Measurements from ENCODE around the gene ZNF638. TPM values are rescaled to one million over a fixed set of nuclear protein-coding genes. Genes with fewer than 3 reads are reported as not detected.

ZNF638 gene
- total RNA-seq, 1 experiment from 2014 or later, result 108 TPM

DNA sequence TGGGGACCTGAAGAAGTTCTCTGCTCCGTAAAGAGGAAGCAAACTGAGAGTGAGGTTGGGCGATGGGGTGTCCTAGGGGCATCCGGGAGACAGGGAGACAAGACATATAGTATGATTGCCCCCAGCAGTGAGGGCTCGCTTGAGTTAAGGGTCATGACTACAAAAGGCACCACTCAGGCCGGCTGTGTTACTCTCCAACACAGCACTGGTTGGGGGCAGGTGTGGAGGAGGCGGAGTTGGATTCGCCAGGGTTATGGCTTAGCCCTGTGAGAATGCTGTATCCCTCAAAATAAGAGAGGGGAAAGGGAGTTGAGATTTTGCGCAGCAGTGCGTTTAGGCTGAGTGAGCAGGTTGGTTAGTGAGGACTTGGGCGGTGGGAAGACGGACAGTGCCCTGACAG is 133.8 kb downstream of the ZNF638 start:
- H3K79me2 ChIP-seq (ENCODE audit: insufficient read depth, low read length), result no peaks in the 10 kb centered on the region
- H3K4me3 ChIP-seq (replicated peaks in 1 of 2; ENCODE audit: low read depth in 1 of 2, low read length in 2 of 2), result no peak overlapping the region
- H3K4me2 ChIP-seq (ENCODE audit: low read length), result no peak overlapping the region
- POLR2A ChIA-PET, result no interaction called here
- no TSS peak for BruUV-seq (replicated peaks)
- no peaks in the 10 kb centered on the region for H3K9me3 ChIP-seq (ENCODE audit: control insufficient read depth in 1 of 2, insufficient read depth in 1 of 2, low read depth in 1 of 2, low read length in 2 of 2)
- CTCF ChIA-PET, result no interaction called here
- RAD21 ChIA-PET (ENCODE audit: low non-redundant PET in 1 of 2, low total read pairs in 2 of 2, uncharacterized antibody in 2 of 2, unreplicated experiment in 2 of 2), result no interaction called here
- peaks cover 0 to 20% of the 10 kb centered on the region in 2 experiments; a peak in 3 of 4 replicates for H3K4me1 ChIP-seq (ENCODE audit: control insufficient read depth in 1 of 2, insufficient read depth in 2 of 2, low read length in 2 of 2)
- no peak for TF ChIP-seq POLR2A (IDR thresholded peaks at IDR 0.05; ENCODE audit: borderline replicate concordance, extremely low read depth, insufficient read depth, insufficient read length)
- TF ChIP-seq, protein P1, sequence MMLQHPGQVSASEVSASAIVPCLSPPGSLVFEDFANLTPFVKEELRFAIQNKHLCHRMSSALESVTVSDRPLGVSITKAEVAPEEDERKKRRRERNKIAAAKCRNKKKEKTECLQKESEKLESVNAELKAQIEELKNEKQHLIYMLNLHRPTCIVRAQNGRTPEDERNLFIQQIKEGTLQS (IDR thresholded peaks at IDR 0.05), result no peak
- TF ChIP-seq EGR1 (IDR thresholded peaks at IDR 0.05; ENCODE audit: low read depth), result no peak
- TF ChIP-seq, protein P2, sequence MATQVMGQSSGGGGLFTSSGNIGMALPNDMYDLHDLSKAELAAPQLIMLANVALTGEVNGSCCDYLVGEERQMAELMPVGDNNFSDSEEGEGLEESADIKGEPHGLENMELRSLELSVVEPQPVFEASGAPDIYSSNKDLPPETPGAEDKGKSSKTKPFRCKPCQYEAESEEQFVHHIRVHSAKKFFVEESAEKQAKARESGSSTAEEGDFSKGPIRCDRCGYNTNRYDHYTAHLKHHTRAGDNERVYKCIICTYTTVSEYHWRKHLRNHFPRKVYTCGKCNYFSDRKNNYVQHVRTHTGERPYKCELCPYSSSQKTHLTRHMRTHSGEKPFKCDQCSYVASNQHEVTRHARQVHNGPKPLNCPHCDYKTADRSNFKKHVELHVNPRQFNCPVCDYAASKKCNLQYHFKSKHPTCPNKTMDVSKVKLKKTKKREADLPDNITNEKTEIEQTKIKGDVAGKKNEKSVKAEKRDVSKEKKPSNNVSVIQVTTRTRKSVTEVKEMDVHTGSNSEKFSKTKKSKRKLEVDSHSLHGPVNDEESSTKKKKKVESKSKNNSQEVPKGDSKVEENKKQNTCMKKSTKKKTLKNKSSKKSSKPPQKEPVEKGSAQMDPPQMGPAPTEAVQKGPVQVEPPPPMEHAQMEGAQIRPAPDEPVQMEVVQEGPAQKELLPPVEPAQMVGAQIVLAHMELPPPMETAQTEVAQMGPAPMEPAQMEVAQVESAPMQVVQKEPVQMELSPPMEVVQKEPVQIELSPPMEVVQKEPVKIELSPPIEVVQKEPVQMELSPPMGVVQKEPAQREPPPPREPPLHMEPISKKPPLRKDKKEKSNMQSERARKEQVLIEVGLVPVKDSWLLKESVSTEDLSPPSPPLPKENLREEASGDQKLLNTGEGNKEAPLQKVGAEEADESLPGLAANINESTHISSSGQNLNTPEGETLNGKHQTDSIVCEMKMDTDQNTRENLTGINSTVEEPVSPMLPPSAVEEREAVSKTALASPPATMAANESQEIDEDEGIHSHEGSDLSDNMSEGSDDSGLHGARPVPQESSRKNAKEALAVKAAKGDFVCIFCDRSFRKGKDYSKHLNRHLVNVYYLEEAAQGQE (IDR thresholded peaks at IDR 0.05; ENCODE audit: low read depth), result no peak
- TF ChIP-seq JUND (IDR thresholded peaks at IDR 0.05), result no peak
- TF ChIP-seq TCF7L2 (IDR thresholded peaks at IDR 0.05; ENCODE audit: borderline replicate concordance, extremely low read depth, insufficient read depth, insufficient read length), result no peak
- no peaks in the 10 kb centered on the region for H3K9me2 ChIP-seq (ENCODE audit: insufficient read depth)
- H3K9ac ChIP-seq (ENCODE audit: low read length), result no peak overlapping the region
- ATAC-seq (no peak), DNase-seq (ENCODE audit: low read depth, low spot score) (no peak)
- intact Hi-C loops (cut with micrococcal nuclease), result no loop called here
- peaks cover 3% of the 10 kb centered on the region; the same call in 1 of the 2 replicates for H3K27me3 ChIP-seq (ENCODE audit: insufficient read depth, low read length)
- no peaks in the 10 kb centered on the region for H4K20me1 ChIP-seq (ENCODE audit: insufficient read depth)
- no peak overlapping the region for H3K27ac ChIP-seq (ENCODE audit: low read depth, low read length)
- no peaks in the 10 kb centered on the region for H3K36me3 ChIP-seq (ENCODE audit: control insufficient read depth in 1 of 2, insufficient read depth in 2 of 2, low read length in 2 of 2)
- no peak overlapping the region for H2AFZ ChIP-seq (ENCODE audit: low read depth, low read length, poor library complexity, severe bottlenecking)

DNA sequence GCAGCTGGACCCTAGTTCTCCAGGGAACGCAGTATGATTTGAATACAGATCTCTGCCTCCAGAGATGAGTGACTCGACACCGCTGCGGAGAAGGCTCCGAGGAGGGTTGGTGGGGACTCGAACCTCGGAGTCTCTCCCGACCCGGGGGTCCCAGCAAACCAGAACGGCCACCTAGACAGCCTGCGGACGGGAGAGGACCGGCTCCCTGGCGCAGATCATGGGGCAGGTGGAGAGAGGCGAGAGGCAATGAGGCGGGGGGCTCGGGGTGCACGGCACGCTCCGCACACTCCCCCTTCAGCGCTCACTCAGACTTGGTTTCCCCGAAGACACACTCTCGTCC is 134.3 kb downstream of the ZNF638 start:
- Histone ChIP-seq H3K27me3 (ENCODE audit: insufficient read depth, low read length) (peaks cover 3% of the 10 kb centered on the region; the same call in 1 of the 2 replicates), H2AFZ (ENCODE audit: low read depth, low read length, poor library complexity, severe bottlenecking) (no peak overlapping the region), H3K4me1 (ENCODE audit: control insufficient read depth in 1 of 2, insufficient read depth in 2 of 2, low read length in 2 of 2) (peaks cover 0 to 19% of the 10 kb centered on the region in 2 experiments; a peak in 3 of 4 replicates), H3K36me3 (ENCODE audit: control insufficient read depth in 1 of 2, insufficient read depth in 2 of 2, low read length in 2 of 2) (no peaks in the 10 kb centered on the region), H3K4me2 (ENCODE audit: low read length) (peak overlapping the region; percentile 99), H4K20me1 (ENCODE audit: insufficient read depth) (no peaks in the 10 kb centered on the region), H3K27ac (ENCODE audit: low read depth, low read length) (no peak overlapping the region; the same call in 1 of the 2 replicates), H3K4me3 (replicated peaks in 1 of 2; ENCODE audit: low read depth in 1 of 2, low read length in 2 of 2) (peak overlapping the region in 1 of 2 experiments; percentile 92; a peak in 1 of 4 replicates), H3K9me3 (ENCODE audit: control insufficient read depth in 1 of 2, insufficient read depth in 1 of 2, low read depth in 1 of 2, low read length in 2 of 2) (no peaks in the 10 kb centered on the region), H3K9ac (ENCODE audit: low read length) (no peak overlapping the region), H3K9me2 (ENCODE audit: insufficient read depth) (no peaks in the 10 kb centered on the region), H3K79me2 (ENCODE audit: insufficient read depth, low read length) (no peaks in the 10 kb centered on the region)
- DNase-seq (ENCODE audit: low read depth, low spot score), result no peak
- RAD21 ChIA-PET (ENCODE audit: low non-redundant PET in 1 of 2, low total read pairs in 2 of 2, uncharacterized antibody in 2 of 2, unreplicated experiment in 2 of 2), result interaction anchor here in 1 of 2 experiments (1.0 kb wide), 1 partner anchor 44 kb away, joined by 3 read pairs; no protein-coding TSS in a partner anchor
- POLR2A ChIA-PET, result no interaction called here
- intact Hi-C loops (cut with micrococcal nuclease), result no loop called here
- CTCF ChIA-PET, result no interaction called here
- BruUV-seq (replicated peaks), result no TSS peak
- no peak for ATAC-seq
- TF ChIP-seq CEBPB (IDR thresholded peaks at IDR 0.05; ENCODE audit: low read depth), result no peak
- TF ChIP-seq EZH2 (IDR thresholded peaks at IDR 0.05), result no peak
